KMS-11 (cell line): ENCODE results near the gene SLC39A9.

Experiments
- H2AFZ ChIP-seq: fragments of 200-600 bp; sonication (generic); 2 replicates; pipeline ENCODE4 v1.6.1; 2016; ENCODE audit warnings: antibody characterized with exemption, mixed run types, low read depth
- H3K27ac ChIP-seq: fragments of 200-600 bp; sonication (generic); 2 replicates; pipeline ENCODE4 v1.6.1; 2016; ENCODE audit warnings: mild to moderate bottlenecking, mixed run types
- H3K27me3 ChIP-seq: fragments of 200-600 bp; sonication (generic); 2 replicates; pipeline ENCODE4 v1.6.1; 2017; ENCODE audit warnings: mild to moderate bottlenecking, low read depth, mixed run types, moderate library complexity; ENCODE audit not compliant: insufficient read depth
- H3K36me3 ChIP-seq: fragments of 200-600 bp; sonication (generic); 2 replicates; pipeline ENCODE4 v1.6.1; 2017; ENCODE audit warnings: mild to moderate bottlenecking, mixed run types; ENCODE audit not compliant: insufficient read depth
- H3K4me1 ChIP-seq: fragments of 200-600 bp; sonication (generic); 2 replicates; pipeline ENCODE4 v1.6.1; 2016; ENCODE audit warnings: mild to moderate bottlenecking, low read depth, mixed run types; ENCODE audit not compliant: poor library complexity, severe bottlenecking
- H3K4me2 ChIP-seq: fragments of 200-600 bp; sonication (generic); 2 replicates; pipeline ENCODE4 v1.7.0; 2016; ENCODE audit warnings: mild to moderate bottlenecking, mixed run types
- H3K4me3 ChIP-seq: fragments of 200-600 bp; sonication (generic); IDR thresholded peaks from 2 replicates; pipeline ENCODE4 v1.6.1; 2017; ENCODE audit warnings: low read depth, low read length, mixed read lengths; ENCODE audit not compliant: insufficient read depth
- H3K79me2 ChIP-seq: fragments of 200-600 bp; sonication (generic); 2 replicates; pipeline ENCODE4 v1.6.1; 2016; ENCODE audit warnings: low read depth, mixed run types; ENCODE audit not compliant: insufficient read depth
- H3K9ac ChIP-seq: fragments of 200-600 bp; sonication (generic); 2 replicates; pipeline ENCODE4 v1.6.1; 2016; ENCODE audit warnings: mild to moderate bottlenecking, mixed run types
- H4K20me1 ChIP-seq: fragments of 200-600 bp; sonication (generic); 2 replicates; pipeline ENCODE4 v1.6.1; 2016; ENCODE audit warnings: mild to moderate bottlenecking, mixed run types; ENCODE audit not compliant: insufficient read depth
- CTCF ChIP-seq: fragments of 200-600 bp; sonication (generic); conservative IDR thresholded peaks from 2 replicates; pipeline ENCODE4 v1.6.1; 2017; ENCODE audit warnings: low read depth, mild to moderate bottlenecking, antibody characterized with exemption, low read length, moderate library complexity, mixed read lengths

The SLC39A9 gene

GRCh38 chr14:69459122-69459521 lies 60.6 kb downstream of the SLC39A9 start:
- no peak for TF ChIP-seq CTCF
- no peaks in the 10 kb centered on the region for H3K27me3 ChIP-seq
- no peak overlapping the region for H3K9ac ChIP-seq
- H3K27ac ChIP-seq, result no peak overlapping the region
- H3K79me2 ChIP-seq, result no peaks in the 10 kb centered on the region
- no peak overlapping the region for H3K4me2 ChIP-seq
- H3K4me3 ChIP-seq, result no peak overlapping the region
- no peaks in the 10 kb centered on the region for H3K4me1 ChIP-seq
- no peaks in the 10 kb centered on the region for H4K20me1 ChIP-seq
- no peak overlapping the region for H2AFZ ChIP-seq
- no peaks in the 10 kb centered on the region for H3K36me3 ChIP-seq

GRCh38 chr14:69460093-69460701 lies 61.7 kb downstream of the SLC39A9 start:
- no peaks in the 10 kb centered on the region for H3K27me3 ChIP-seq
- TF ChIP-seq CTCF, result peak; percentile 61
- H3K4me3 ChIP-seq, result no peak overlapping the region
- H3K9ac ChIP-seq, result no peak overlapping the region
- H2AFZ ChIP-seq, result no peak overlapping the region
- H3K27ac ChIP-seq, result no peak overlapping the region
- no peaks in the 10 kb centered on the region for H4K20me1 ChIP-seq
- no peaks in the 10 kb centered on the region for H3K79me2 ChIP-seq
- no peak overlapping the region for H3K4me2 ChIP-seq
- H3K36me3 ChIP-seq, result no peaks in the 10 kb centered on the region
- H3K4me1 ChIP-seq, result no peaks in the 10 kb centered on the region

GRCh38 chr14:69464379-69464778 lies 65.9 kb downstream of the SLC39A9 start:
- Histone ChIP-seq H3K4me3 (no peak overlapping the region), H4K20me1 (no peaks in the 10 kb centered on the region), H2AFZ (no peak overlapping the region), H3K4me2 (no peak overlapping the region), H3K9ac (no peak overlapping the region), H3K4me1 (no peaks in the 10 kb centered on the region), H3K27ac (no peak overlapping the region), H3K79me2 (no peaks in the 10 kb centered on the region), H3K27me3 (no peaks in the 10 kb centered on the region), H3K36me3 (no peaks in the 10 kb centered on the region)
- no peak for TF ChIP-seq CTCF

GRCh38 chr14:69464829-69465228 lies 66.3 kb downstream of the SLC39A9 start:
- no peaks in the 10 kb centered on the region for H3K4me1 ChIP-seq
- no peak overlapping the region for H2AFZ ChIP-seq
- no peak overlapping the region for H3K9ac ChIP-seq
- no peak overlapping the region for H3K4me3 ChIP-seq
- H3K4me2 ChIP-seq, result no peak overlapping the region
- H3K79me2 ChIP-seq, result no peaks in the 10 kb centered on the region
- no peak overlapping the region for H3K27ac ChIP-seq
- H3K27me3 ChIP-seq, result no peaks in the 10 kb centered on the region
- TF ChIP-seq CTCF, result no peak
- H3K36me3 ChIP-seq, result no peaks in the 10 kb centered on the region
- no peaks in the 10 kb centered on the region for H4K20me1 ChIP-seq
